K562 (cell line): ENCODE data around the gene TTC21A. TPM values are rescaled to one million over a fixed set of nuclear protein-coding genes. Genes with fewer than 3 reads are reported as not detected.
A peak's percentile ranks its signal among the peaks of the same experiment; 100 is the strongest.

Experiments
- ARNT ChIP-seq, 2 experiments: fragments of 450-650 bp; IDR thresholded peaks; 2 replicates each; pipeline ENCODE4 v1.6.1; 2016; ENCODE audit warnings: mild to moderate bottlenecking in 1 of 2
- E2F3 ChIP-seq: fragments of 250-450 bp; sonication (Bioruptor Pico); IDR thresholded peaks from 2 replicates; pipeline ENCODE4 v1.4.0; 2020; ENCODE audit warnings: mild to moderate bottlenecking
- FOXA3 ChIP-seq, 2 experiments: fragments of 450-650 bp in 1 of 2; sonication (generic) in 1 of 2; formaldehyde crosslinking; IDR thresholded peaks in 1 of 2; conservative IDR thresholded peaks in 1 of 2; 2 replicates each; pipeline versions ENCODE4 v1.4.0 to v1.8.0; 2020 to 2022; ENCODE audit warnings: mild to moderate bottlenecking in 2 of 2, missing genetic modification reagents in 1 of 2
- FOXJ3 ChIP-seq: sonication (generic); formaldehyde crosslinking; IDR thresholded peaks from 2 replicates; pipeline ENCODE4 v1.4.0; 2020; ENCODE audit warnings: mild to moderate bottlenecking, missing genetic modification reagents
- HDGF ChIP-seq: fragments of 450-650 bp; IDR thresholded peaks from 2 replicates; pipeline ENCODE4 v1.6.1; 2016
- HIVEP1 ChIP-seq: fragments of 250-450 bp; sonication (Bioruptor Pico); IDR thresholded peaks from 2 replicates; pipeline ENCODE4 v1.4.0; 2020; ENCODE audit warnings: mild to moderate bottlenecking
- HMG20A ChIP-seq: fragments of 450-650 bp; formaldehyde crosslinking; conservative IDR thresholded peaks from 2 replicates; pipeline ENCODE4 v1.4.0; 2020; ENCODE audit warnings: mild to moderate bottlenecking, mixed read lengths
- HMGN3 ChIP-seq: IDR thresholded peaks from 2 replicates; pipeline ENCODE4 v1.6.1; 2011; ENCODE audit warnings: borderline replicate concordance, low read depth, mild to moderate bottlenecking, mixed read lengths, low read length; ENCODE audit not compliant: insufficient read length; ENCODE audit errors: extremely low read depth
- MCM3 ChIP-seq: fragments of 450-650 bp; IDR thresholded peaks from 2 replicates; pipeline ENCODE4 v1.6.1; 2016
- NEUROD1 ChIP-seq: fragments of 150-350 bp; IDR thresholded peaks from 2 replicates; pipeline ENCODE4 v1.6.1; 2014; ENCODE audit warnings: borderline replicate concordance, low read length, low read depth; ENCODE audit not compliant: partially characterized antibody
- NFE2 ChIP-seq: IDR thresholded peaks from 2 replicates; pipeline ENCODE4 v1.6.1; 2014; ENCODE audit warnings: antibody characterized with exemption, low read depth
- POLR3G ChIP-seq: IDR thresholded peaks from 2 replicates; pipeline ENCODE4 v1.6.1; 2011; ENCODE audit not compliant: insufficient read length, insufficient replicate concordance; ENCODE audit errors: extremely low read depth
- RAD51 ChIP-seq: fragments of 450-650 bp; IDR thresholded peaks from 2 replicates; pipeline ENCODE4 v1.7.1; 2016; ENCODE audit warnings: low read depth, mild to moderate bottlenecking, borderline replicate concordance
- RBM17 ChIP-seq: fragments of 200-400 bp; formaldehyde crosslinking; IDR thresholded peaks from 2 replicates; pipeline ENCODE4 v1.6.1; 2017; ENCODE audit warnings: low read depth, mild to moderate bottlenecking, low read length, borderline replicate concordance
- SETDB1 ChIP-seq: IDR thresholded peaks from one replicate; pipeline ENCODE4 v1.6.1; 2012; ENCODE audit warnings: low read length, control low read depth, inconsistent platforms
- SRSF7 ChIP-seq: fragments of 200-400 bp; formaldehyde crosslinking; optimal IDR thresholded peaks from 2 replicates; pipeline ENCODE3; 2017; ENCODE audit warnings: mild to moderate bottlenecking, low read depth, low read length
- TOE1 ChIP-seq, 2 experiments: fragments of 450-650 bp in 1 of 2; sonication (generic) in 1 of 2; formaldehyde crosslinking in 1 of 2; IDR thresholded peaks; 2 replicates each; pipeline versions ENCODE4 v1.7.1 to v1.8.0; 2016 to 2022; ENCODE audit warnings: borderline replicate concordance in 2 of 2, mild to moderate bottlenecking in 2 of 2, antibody characterized with exemption in 1 of 2, inconsistent platforms in 1 of 2, low read depth in 1 of 2, missing genetic modification reagents in 1 of 2, moderate library complexity in 1 of 2
- ZMIZ1 ChIP-seq, 2 experiments: fragments of 150-350 bp in 1 of 2; IDR thresholded peaks; 2 replicates each; pipeline ENCODE4 v1.6.1; 2012 to 2016; ENCODE audit warnings: low read depth in 2 of 2, low read length in 2 of 2, mild to moderate bottlenecking in 1 of 2, moderate library complexity in 1 of 2
- ZNF347 ChIP-seq: fragments of 450-650 bp; formaldehyde crosslinking; IDR thresholded peaks from 2 replicates; pipeline ENCODE4 v1.4.0; 2020; ENCODE audit warnings: low read depth, mild to moderate bottlenecking, moderate library complexity
- ZNF766 ChIP-seq: fragments of 200-800 bp; sonication (Bioruptor generic); conservative IDR thresholded peaks from 2 replicates; pipeline ENCODE4 v1.6.1; 2016; ENCODE audit warnings: missing genetic modification characterization, missing compliant biosample characterization
- polyA plus RNA-seq, 8 experiments: library from polyadenylated mRNA; depleted of rRNA in 4 of 8; stranded (reverse) in 5 of 8; unstranded in 3 of 8; fragments of >200 nt; fragmentation: Nextera tagmentation in 2 of 8; fragmentation: Illumina TruSeq in 1 of 8; extraction: Ambion mirVana in 2 of 8; extraction: Trizol in 1 of 8; gene quantifications; 2 replicates each; pipeline versions ENCODE4 v1.2.1 to v1.2.3, GENCODE V29; 2011 to 2014; ENCODE audit warnings: inconsistent platforms in 1 of 8, missing spikeins in 1 of 8
- total RNA-seq, 7 experiments: library from RNA; depleted of rRNA in 6 of 7; stranded (reverse); fragments of >200 nt in 6 of 7; fragmentation: Illumina TruSeq in 2 of 7; extraction: Trizol in 2 of 7; gene quantifications; 2 replicates each; pipeline versions ENCODE4 v1.2.1 to v1.2.3, GENCODE V29; 2011 to 2021; ENCODE audit warnings: low replicate concordance in 1 of 7
- TF ChIP-seq, protein P1 (sequence below), 2 experiments: IDR thresholded peaks in 1 of 2; conservative IDR thresholded peaks in 1 of 2; 2 replicates each; pipeline ENCODE4 v1.6.1; 2016; ENCODE audit warnings: low read depth in 2 of 2, mild to moderate bottlenecking in 1 of 2, missing compliant biosample characterization in 1 of 2, missing genetic modification characterization in 1 of 2, moderate library complexity in 1 of 2

Gene TTC21A
- total and polyA plus RNA-seq, 9 of the 15 experiments (the other 6 are each of a cell fraction or from before 2014, with no cell fraction given), result 0.22 to 1.4 (median 0.70) TPM

- TF ChIP-seq NFE2 (0 out of 2 replicates have a peak, but pooled peaks have one; percentile 29), POLR3G (no peak), SETDB1 (no peak), HDGF (0 out of 2 replicates have a peak, but pooled peaks have one; percentile 40), ZNF766 (CRISPR knock-in tag) (no peak), FOXJ3 (CRISPR knock-in tag) (no peak), ZMIZ1 (IDR thresholded peaks at IDR 0.05; ENCODE audit: low read depth in 2 of 2, low read length in 2 of 2) (no peak), E2F3 (CRISPR knock-in tag) (no peak), ZNF347 (CRISPR knock-in tag) (no peak), HMG20A (CRISPR knock-in tag) (no peak), ARNT (IDR thresholded peaks at IDR 0.05) (0 out of 4 replicates have a peak, but pooled peaks of 1 of the 2 experiments have one; percentile 20), NEUROD1 (no peak), TOE1 (IDR thresholded peaks at IDR 0.05; ENCODE audit: borderline replicate concordance) (no peak), TOE1 (CRISPR knock-in tag; IDR thresholded peaks at IDR 0.05; ENCODE audit: borderline replicate concordance, low read depth) (no peak), FOXA3 (CRISPR knock-in tag; conservative IDR thresholded peaks at IDR 0.05 in 1 of 2, IDR thresholded peaks at IDR 0.05 in 1 of 2) (0 out of 4 replicates have a peak, but pooled peaks of 1 of the 2 experiments have one; percentile 15), RBM17 (no peak), HIVEP1 (no peak), SRSF7 (no peak), MCM3 (no peak), RAD51 (no peak), HMGN3 (no peak)
- TF ChIP-seq, protein P1, sequence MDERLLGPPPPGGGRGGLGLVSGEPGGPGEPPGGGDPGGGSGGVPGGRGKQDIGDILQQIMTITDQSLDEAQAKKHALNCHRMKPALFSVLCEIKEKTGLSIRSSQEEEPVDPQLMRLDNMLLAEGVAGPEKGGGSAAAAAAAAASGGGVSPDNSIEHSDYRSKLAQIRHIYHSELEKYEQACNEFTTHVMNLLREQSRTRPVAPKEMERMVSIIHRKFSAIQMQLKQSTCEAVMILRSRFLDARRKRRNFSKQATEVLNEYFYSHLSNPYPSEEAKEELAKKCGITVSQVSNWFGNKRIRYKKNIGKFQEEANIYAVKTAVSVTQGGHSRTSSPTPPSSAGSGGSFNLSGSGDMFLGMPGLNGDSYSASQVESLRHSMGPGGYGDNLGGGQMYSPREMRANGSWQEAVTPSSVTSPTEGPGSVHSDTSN (CRISPR knock-in tag; IDR thresholded peaks at IDR 0.05; ENCODE audit: low read depth), result no peak
- TF ChIP-seq, protein P1 (tag; conservative IDR thresholded peaks at IDR 0.05; ENCODE audit: low read depth), result no peak
Observed at GRCh38 chr3:39150803-39151631, 43.5 kb downstream of the TTC21A start (continued).
